Panc1 (cell line): ENCODE measurements around the gene RAD51AP1. TPM values are rescaled to one million over a fixed set of nuclear protein-coding genes. Genes with fewer than 3 reads are reported as not detected.

ENCODE experiments used
- ATAC-seq: fragments of 200-7000 bp; cut with Tn5 transposase; 2 replicates; pipeline ENCODE4 v1.9.1; 2020; ENCODE audit warnings: mild to moderate bottlenecking, moderate library complexity
- BruUV-seq: library from RNA; stranded (reverse); fragments of 400-500 nt; replicated peaks from 2 replicates; lab custom pipeline; 2021; lab: Mats Ljungman, UMichigan
- CTCF ChIA-PET: fragments of 300-600 bp; sonication (Branson Sonifier 250); formaldehyde crosslinking; loops from one replicate; lab custom pipeline; 2022; ENCODE audit warnings: antibody characterized with exemption; lab: Charles Lee
- POLR2A ChIA-PET: fragments of 300-600 bp; sonication (Branson Sonifier 250); formaldehyde crosslinking; loops from one replicate; lab custom pipeline; 2022; ENCODE audit warnings: antibody characterized with exemption; lab: Charles Lee
- DNase-seq: peaks from one replicate; pipeline ENCODE4 v3.0.0-alpha.2; 2010; ENCODE audit warnings: low read depth, low spot score
- H3K27ac ChIP-seq: 2 replicates; pipeline ENCODE4 v1.5.1; 2011; ENCODE audit warnings: mild to moderate bottlenecking, low read length, inconsistent platforms
- H3K27me3 ChIP-seq: fragments of 200-500 bp; sonication (Bioruptor generic); 2 replicates; pipeline ENCODE4 v1.6.0; 2014; ENCODE audit warnings: low read length, inconsistent platforms; ENCODE audit not compliant: control insufficient read depth, insufficient read depth
- H3K36me3 ChIP-seq: fragments of 200-500 bp; sonication (Bioruptor generic); 2 replicates; pipeline ENCODE4 v1.5.1; 2014; ENCODE audit warnings: inconsistent platforms, mild to moderate bottlenecking, low read length, moderate library complexity; ENCODE audit not compliant: control insufficient read depth, insufficient read depth
- H3K4me1 ChIP-seq: 2 replicates; pipeline ENCODE4 v1.5.1; 2011; ENCODE audit warnings: inconsistent platforms, mild to moderate bottlenecking, low read length, moderate library complexity; ENCODE audit not compliant: control insufficient read depth, insufficient read depth
- H3K4me3 ChIP-seq, 2 experiments: 2 replicates each; pipeline ENCODE4 v1.5.1; 2011 to 2012; ENCODE audit warnings: low read depth in 2 of 2, low read length in 2 of 2, mild to moderate bottlenecking in 2 of 2, inconsistent platforms in 1 of 2, moderate library complexity in 1 of 2
- H3K9me3 ChIP-seq: fragments of 200-500 bp; sonication (Bioruptor generic); 2 replicates; pipeline ENCODE4 v1.5.1; 2014; ENCODE audit warnings: low read depth, mild to moderate bottlenecking, inconsistent platforms, low read length, moderate library complexity; ENCODE audit not compliant: control insufficient read depth, insufficient read depth
- POLR2AphosphoS5 ChIP-seq: IDR thresholded peaks from 2 replicates; pipeline ENCODE4 v1.6.1; 2012; ENCODE audit warnings: mild to moderate bottlenecking, low read depth, low read length, moderate library complexity
- REST ChIP-seq, 2 experiments: IDR thresholded peaks; 2 replicates each; pipeline ENCODE4 v1.6.1; 2011 to 2012; ENCODE audit warnings: low read depth in 2 of 2, control low read depth in 1 of 2, low read length in 1 of 2, mild to moderate bottlenecking in 1 of 2, moderate library complexity in 1 of 2; ENCODE audit not compliant: insufficient read depth in 1 of 2
- SIN3A ChIP-seq: IDR thresholded peaks from 2 replicates; pipeline ENCODE4 v1.6.1; 2012; ENCODE audit warnings: low read depth, mild to moderate bottlenecking, low read length, moderate library complexity, borderline replicate concordance; ENCODE audit not compliant: insufficient read depth
- TCF7L2 ChIP-seq: IDR thresholded peaks from 2 replicates; pipeline ENCODE4 v1.6.1; 2011; ENCODE audit warnings: mild to moderate bottlenecking, low read depth, low read length, inconsistent platforms
- in situ Hi-C: cut with HindIII; loops from 2 replicates; pipeline ENCODE4 v1.10.0; 2016; ENCODE audit warnings: low sequenced_read_pairs, low pct_unique_long_range_greater_than_20kb
- intact Hi-C: fragments of 100-400 bp; cut with micrococcal nuclease; formaldehyde crosslinking; loops from one replicate; pipeline ENCODE4 v1.10.0; 2022; ENCODE audit not compliant: unreplicated experiment
- total RNA-seq: library from RNA; stranded (reverse); gene quantifications from one replicate; pipeline ENCODE4 v1.2.1, GENCODE V29; 2021; ENCODE audit not compliant: unreplicated experiment
- TF ChIP-seq, protein P1 (sequence below): fragments of 450-650 bp; IDR thresholded peaks from 2 replicates; pipeline ENCODE4 v1.5.1; 2017; ENCODE audit warnings: mild to moderate bottlenecking

Gene RAD51AP1
- total RNA-seq, 1 experiment from 2014 or later, result 18.1 TPM

- CTCF ChIA-PET, result no interaction called here
- Histone ChIP-seq H3K9me3 (no peaks in the 10 kb centered on the region), H3K4me1 (peaks cover 11% of the 10 kb centered on the region; the same call in 1 of the 2 replicates), H3K27me3 (no peaks in the 10 kb centered on the region), H3K27ac (peak overlapping the region; percentile 96), H3K36me3 (peaks cover 20% of the 10 kb centered on the region), H3K4me3 (peak overlapping the region; percentile 95 to 98)
- no peak for DNase-seq
- no peak for ATAC-seq
- POLR2A ChIA-PET, result no interaction called here
- intact Hi-C loops, result no loop called here
- TF ChIP-seq SIN3A, result no peak
- no peak for TF ChIP-seq REST (IDR thresholded peaks at IDR 0.05; ENCODE audit: insufficient read depth in 1 of 2, low read depth in 2 of 2, low read length in 1 of 2)
- TF ChIP-seq POLR2AphosphoS5, result no peak
- TF ChIP-seq, protein P1, sequence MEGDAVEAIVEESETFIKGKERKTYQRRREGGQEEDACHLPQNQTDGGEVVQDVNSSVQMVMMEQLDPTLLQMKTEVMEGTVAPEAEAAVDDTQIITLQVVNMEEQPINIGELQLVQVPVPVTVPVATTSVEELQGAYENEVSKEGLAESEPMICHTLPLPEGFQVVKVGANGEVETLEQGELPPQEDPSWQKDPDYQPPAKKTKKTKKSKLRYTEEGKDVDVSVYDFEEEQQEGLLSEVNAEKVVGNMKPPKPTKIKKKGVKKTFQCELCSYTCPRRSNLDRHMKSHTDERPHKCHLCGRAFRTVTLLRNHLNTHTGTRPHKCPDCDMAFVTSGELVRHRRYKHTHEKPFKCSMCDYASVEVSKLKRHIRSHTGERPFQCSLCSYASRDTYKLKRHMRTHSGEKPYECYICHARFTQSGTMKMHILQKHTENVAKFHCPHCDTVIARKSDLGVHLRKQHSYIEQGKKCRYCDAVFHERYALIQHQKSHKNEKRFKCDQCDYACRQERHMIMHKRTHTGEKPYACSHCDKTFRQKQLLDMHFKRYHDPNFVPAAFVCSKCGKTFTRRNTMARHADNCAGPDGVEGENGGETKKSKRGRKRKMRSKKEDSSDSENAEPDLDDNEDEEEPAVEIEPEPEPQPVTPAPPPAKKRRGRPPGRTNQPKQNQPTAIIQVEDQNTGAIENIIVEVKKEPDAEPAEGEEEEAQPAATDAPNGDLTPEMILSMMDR, result no peak
- TF ChIP-seq TCF7L2, result no peak
- in situ Hi-C loops, result no loop called here
- TSS peak; percentile 95 for BruUV-seq
Observed at GRCh38 chr12:4539167-4539870, 629 bp downstream of the RAD51AP1 start.

GRCh38 chr12:4540170-4540569 is 1.5 kb downstream of the RAD51AP1 start:
- BruUV-seq, result no TSS peak
- Histone ChIP-seq H3K4me3 (peak overlapping the region; percentile 95 to 98; a peak in 2 of 4 replicates), H3K4me1 (peaks cover 11% of the 10 kb centered on the region; the same call in 1 of the 2 replicates), H3K27me3 (no peaks in the 10 kb centered on the region), H3K27ac (no peak overlapping the region; the same call in 1 of the 2 replicates), H3K9me3 (no peaks in the 10 kb centered on the region), H3K36me3 (peaks cover 24% of the 10 kb centered on the region)
- DNase-seq (no peak), ATAC-seq (no peak)
- ChIA-PET POLR2A (interaction anchor here (0.6 kb wide), 1 partner anchor 171 kb away, joined by 16 read pairs; no protein-coding TSS in a partner anchor), CTCF (no interaction called here)
- intact Hi-C loops (no loop called here), in situ Hi-C loops (no loop called here)
- TF ChIP-seq POLR2AphosphoS5, result no peak
- no peak for TF ChIP-seq REST (IDR thresholded peaks at IDR 0.05; ENCODE audit: insufficient read depth in 1 of 2, low read depth in 2 of 2, low read length in 1 of 2)
- TF ChIP-seq TCF7L2, result no peak
- TF ChIP-seq, protein P1, result no peak
- no peak for TF ChIP-seq SIN3A
